GM10847 (cell line): ENCODE data around the gene BRINP1.

Source experiments
- POLR2A ChIP-seq: IDR thresholded peaks from 2 replicates; pipeline ENCODE4 v1.6.1; 2011; ENCODE audit not compliant: insufficient read length; ENCODE audit errors: extremely low read depth

BRINP1 gene

DNA sequence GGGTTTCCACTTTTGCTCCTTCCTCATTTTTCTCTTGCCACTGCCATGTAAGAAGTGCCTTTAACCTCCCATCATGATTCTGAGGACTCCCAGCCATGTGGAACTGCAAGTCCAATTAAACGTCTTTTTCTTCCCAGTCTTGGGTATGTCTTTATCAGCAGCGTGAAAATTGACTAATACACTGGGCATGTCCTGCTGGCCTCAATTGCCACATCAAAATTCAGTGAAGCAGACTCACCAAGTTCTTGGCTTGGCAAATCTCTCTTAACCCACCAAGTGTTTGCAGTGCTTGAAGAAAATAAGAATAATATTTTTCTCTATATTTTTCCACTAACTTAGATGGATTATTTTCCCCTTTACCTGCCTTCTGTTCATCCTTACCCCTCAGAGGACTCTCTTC, 212.0 kb downstream of the BRINP1 start:
- TF ChIP-seq POLR2A = no peak

DNA sequence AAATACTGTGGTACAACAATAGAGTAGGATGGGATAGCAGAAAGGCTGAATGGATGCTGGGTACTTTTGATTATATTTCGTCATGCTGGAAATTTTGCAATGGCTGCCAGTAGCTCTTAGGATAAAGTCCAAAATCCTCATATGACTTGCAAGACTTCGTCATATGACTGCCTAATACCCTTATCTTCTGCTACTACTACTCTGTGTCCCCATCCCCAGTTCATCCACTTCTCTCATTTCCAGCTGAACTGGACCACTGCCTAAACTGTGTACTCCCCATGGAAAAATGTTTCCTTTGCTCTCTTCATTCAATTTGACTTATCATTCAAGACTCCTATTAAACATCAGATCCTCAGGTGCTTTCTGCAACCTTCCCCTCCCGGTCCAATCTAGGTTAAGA, 212.9 kb downstream of the BRINP1 start:
- no peak for TF ChIP-seq POLR2A

- TF ChIP-seq POLR2A = no peak
Measured at GRCh38 chr9:119154527-119154926, 214.7 kb downstream of the BRINP1 start.

DNA sequence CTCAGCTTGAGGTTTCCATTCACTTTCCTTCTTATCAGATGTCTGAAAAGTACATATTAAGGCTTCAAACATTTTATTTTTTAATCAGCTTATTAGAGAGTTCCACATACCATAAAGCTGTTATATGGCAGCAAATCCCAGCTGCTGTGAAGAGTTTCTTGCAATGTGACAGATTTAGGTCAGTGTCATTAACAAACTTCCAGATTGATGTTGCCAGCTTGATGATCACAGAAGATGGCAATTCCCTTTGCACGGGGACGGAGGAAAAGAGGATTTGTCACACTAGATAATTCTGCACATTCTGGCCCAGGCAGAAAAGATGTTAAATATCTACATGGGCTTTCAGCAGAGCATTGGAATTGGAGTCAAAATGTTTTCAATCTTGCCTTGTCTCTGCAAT, 215.8 kb downstream of the BRINP1 start:
- TF ChIP-seq POLR2A = no peak

DNA sequence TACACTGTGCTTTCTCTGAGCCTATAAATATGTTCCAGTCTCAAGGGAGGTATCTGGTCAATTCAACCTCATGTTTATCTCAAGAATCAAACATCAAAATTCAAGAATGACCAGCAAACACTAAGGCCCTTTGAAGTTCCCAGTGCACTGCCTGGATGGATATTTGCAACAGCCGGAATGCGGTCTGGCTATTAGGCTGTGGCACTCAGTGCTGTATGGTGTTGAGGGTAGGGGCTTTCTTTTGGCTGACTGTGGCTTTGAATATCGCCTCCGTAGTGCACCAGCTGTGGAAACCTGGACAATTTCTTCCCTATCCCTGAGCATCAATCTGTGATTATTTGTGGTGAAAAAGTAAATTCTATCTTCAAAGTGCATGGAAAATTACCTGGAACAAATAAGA, 220.4 kb downstream of the BRINP1 start:
- no peak for TF ChIP-seq POLR2A

DNA sequence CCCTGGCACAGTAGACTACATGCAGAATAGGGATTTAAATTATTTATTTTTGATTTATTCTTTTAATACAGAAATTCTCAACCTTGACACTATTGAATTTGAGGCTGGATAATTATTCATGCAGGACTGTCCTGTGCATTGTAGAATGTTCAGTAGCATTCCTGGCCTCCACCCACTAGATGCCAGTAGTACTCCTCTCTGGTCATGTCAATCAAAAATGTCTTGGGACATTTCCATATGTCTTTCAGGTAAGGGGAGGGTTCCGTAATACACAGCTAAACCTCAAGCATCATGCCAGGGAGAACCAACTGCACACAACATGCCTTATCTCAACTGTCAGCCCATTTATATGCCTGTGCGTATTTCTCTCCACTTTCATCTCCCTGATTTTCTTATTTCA, 231.8 kb downstream of the BRINP1 start:
- TF ChIP-seq POLR2A = no peak

DNA sequence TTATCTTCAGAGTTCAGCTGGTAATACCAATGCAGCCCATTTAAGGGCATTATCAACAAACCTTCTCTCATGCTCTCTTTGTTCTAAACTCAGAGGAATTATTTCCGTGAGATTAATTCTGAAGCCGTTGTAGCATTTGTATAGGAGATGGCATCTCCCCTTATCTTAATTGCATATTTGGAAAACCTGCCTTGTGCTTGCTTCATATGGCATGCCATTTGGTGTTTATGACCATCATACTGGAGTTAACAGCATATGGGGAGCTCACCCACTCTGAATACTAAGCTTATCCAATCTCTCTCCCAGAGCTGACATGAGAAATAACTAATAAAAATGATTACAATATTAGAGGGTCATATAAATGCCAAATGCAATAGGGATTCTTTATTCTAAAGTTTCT, 243.2 kb downstream of the BRINP1 start:
- TF ChIP-seq POLR2A = no peak

DNA sequence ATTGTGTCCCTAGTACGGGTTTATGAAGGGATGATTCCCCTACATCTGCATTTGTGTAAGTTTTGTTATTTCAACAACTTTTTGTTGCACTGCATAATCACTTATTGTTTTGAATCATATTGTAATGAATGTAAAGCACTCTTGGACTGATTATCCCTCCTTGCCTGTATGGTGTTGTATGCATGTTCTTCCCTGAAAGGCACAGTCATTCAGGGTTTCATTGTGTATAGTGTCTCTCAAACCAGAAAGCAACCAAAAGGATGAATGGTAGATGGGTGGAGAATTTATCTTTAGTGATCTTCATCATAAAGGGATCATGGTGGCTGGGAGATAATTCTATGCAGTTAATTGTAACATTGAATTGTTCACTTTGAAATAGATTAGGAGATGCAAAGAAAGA, 247.3 kb downstream of the BRINP1 start:
- no peak for TF ChIP-seq POLR2A

- TF ChIP-seq POLR2A = no peak
Measured at GRCh38 chr9:119117409-119117808, 251.8 kb downstream of the BRINP1 start.
